ENCODE measurements around the gene KLRC1. TPM values are rescaled to one million over a fixed set of nuclear protein-coding genes. Genes with fewer than 3 reads are reported as not detected.
"Not testable (repeated sequence)": the region's sequence is repeated elsewhere in the genome, so short reads cannot be mapped to it uniquely, and the experiment has no call there.

Gene KLRC1
- total RNA-seq, 1 donor from 2014 or later: not detected

DNA sequence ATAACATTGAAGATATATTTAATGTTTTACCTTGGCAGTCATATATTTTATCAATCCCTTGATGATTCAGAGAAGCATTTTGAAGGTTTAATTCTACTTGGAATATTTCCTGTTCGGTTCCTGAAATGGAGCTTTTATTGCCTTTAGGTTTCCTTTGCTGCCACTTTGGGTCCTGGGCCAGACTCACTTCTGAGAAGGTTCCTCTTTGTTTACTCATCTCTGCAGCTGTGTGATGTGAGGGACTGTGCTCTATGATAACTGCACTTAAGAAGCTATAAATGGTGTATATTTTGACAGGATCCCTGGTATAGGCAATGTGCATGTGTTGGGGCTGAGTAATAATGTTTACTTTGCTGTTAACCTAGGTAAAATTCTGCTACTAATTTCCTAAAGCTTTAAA lies 32.8 kb downstream of the KLRC1 start, which contains the start of gene KLRC3:
KLRC3 (minus strand) TSS at position 262 of the 400 bp plus-strand sequence; CDS start at position 217, 45 bp downstream.
- H3K27ac Mint-ChIP-seq (ENCODE audit: unreplicated experiment): peak within 1 kb of the TSS; percentile 36

DNA sequence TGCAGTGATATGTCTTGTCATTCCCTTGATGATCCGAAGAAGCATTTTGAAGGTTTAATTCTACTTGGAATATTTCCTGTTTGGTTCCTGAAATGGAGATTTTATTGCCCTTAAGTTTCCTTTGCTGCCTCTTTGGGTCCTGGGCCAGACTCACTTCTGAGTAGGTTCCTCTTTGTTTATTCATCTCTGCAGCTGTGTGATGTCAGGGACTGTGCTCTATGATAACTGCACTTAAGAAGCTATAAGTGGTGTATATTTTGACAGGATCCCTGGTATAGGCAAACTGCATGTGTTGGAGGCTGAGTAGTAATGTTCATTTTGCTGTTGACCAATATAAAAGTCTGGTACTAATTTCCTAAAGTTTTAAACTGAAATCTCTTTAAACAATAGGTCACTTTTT lies 43.8 kb downstream of the KLRC1 start, which contains the start of gene KLRC4:
KLRC4 (minus strand) TSS at position 366 of the 400 bp plus-strand sequence; CDS start at position 184, 182 bp downstream.
- H3K9me3 Mint-ChIP-seq (ENCODE audit: low read depth): peaks cover 8% of the 10 kb centered on the region
- H3K4me3 Mint-ChIP-seq (ENCODE audit: unreplicated experiment): no peak within 1 kb of the TSS
- H3K27ac Mint-ChIP-seq (ENCODE audit: unreplicated experiment): no peak within 1 kb of the TSS
- H3K27me3 Mint-ChIP-seq (ENCODE audit: low read depth): no peaks in the 10 kb centered on the region
- TF ChIP-seq, protein P1, sequence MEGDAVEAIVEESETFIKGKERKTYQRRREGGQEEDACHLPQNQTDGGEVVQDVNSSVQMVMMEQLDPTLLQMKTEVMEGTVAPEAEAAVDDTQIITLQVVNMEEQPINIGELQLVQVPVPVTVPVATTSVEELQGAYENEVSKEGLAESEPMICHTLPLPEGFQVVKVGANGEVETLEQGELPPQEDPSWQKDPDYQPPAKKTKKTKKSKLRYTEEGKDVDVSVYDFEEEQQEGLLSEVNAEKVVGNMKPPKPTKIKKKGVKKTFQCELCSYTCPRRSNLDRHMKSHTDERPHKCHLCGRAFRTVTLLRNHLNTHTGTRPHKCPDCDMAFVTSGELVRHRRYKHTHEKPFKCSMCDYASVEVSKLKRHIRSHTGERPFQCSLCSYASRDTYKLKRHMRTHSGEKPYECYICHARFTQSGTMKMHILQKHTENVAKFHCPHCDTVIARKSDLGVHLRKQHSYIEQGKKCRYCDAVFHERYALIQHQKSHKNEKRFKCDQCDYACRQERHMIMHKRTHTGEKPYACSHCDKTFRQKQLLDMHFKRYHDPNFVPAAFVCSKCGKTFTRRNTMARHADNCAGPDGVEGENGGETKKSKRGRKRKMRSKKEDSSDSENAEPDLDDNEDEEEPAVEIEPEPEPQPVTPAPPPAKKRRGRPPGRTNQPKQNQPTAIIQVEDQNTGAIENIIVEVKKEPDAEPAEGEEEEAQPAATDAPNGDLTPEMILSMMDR (IDR thresholded peaks at IDR 0.05): no peak
- no peak for DNase-seq (ENCODE audit: low spot score)
- no peaks in the 10 kb centered on the region for H3K36me3 Mint-ChIP-seq (ENCODE audit: low read depth)
- H3K4me1 Mint-ChIP-seq (ENCODE audit: low read depth): no peaks in the 10 kb centered on the region

More for the DNA sequence above, 32.8 kb downstream of the KLRC1 start, which contains the start of gene KLRC3:
- H3K4me1 Mint-ChIP-seq (ENCODE audit: low read depth); DNase-seq (ENCODE audit: low spot score); H3K27me3 Mint-ChIP-seq (ENCODE audit: low read depth); H3K4me3 Mint-ChIP-seq (ENCODE audit: unreplicated experiment); H3K36me3 Mint-ChIP-seq (ENCODE audit: low read depth); H3K9me3 Mint-ChIP-seq (ENCODE audit: low read depth): not testable (repeated sequence)

DNA sequence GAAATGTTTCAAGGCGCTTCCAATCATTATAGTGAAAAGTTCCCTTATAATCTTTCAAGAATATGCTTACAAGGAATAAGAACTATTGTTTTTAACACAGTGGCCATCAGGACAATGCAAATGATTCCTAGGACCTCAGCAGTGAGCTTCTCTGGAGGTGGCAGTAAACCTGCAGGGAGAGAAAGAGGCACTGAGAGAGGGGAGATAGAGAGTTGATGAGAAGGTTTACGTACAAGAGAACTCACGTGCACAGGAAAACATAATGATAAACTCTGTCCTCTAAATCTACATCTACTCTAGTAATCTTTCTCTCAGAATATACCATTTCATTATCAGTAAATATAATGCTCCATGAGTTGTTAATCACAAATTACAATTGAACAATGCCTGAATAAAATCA lies 44.3 kb downstream of the KLRC1 start:
- Mint-ChIP-seq H3K27ac (ENCODE audit: unreplicated experiment) (no peak overlapping the region), H3K36me3 (ENCODE audit: low read depth) (no peaks in the 10 kb centered on the region), H3K9me3 (ENCODE audit: low read depth) (peaks cover 8% of the 10 kb centered on the region), H3K27me3 (ENCODE audit: low read depth) (no peaks in the 10 kb centered on the region), H3K4me3 (ENCODE audit: unreplicated experiment) (no peak overlapping the region), H3K4me1 (ENCODE audit: low read depth) (no peaks in the 10 kb centered on the region)
- TF ChIP-seq, protein P1 (IDR thresholded peaks at IDR 0.05): no peak
- no peak for DNase-seq (ENCODE audit: low spot score)

DNA sequence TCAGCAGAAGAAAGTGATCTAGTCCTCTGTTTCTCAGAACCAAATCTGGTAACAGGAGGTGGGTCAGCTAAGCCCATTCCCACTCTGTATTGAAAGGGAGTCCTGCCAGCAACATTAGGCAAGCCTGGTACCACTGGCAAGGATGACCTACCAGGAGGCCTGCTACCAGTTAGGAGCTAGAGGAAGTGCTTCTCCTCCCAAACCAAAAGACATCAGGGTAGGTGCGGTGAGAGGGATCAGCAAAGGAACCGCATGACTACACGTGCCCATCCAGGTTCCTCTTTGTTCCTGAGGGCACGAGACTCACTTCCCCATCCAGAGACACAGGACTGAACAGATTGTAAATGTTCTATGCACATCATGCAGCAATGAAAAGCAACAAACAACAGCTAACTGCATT lies 46.5 kb downstream of the KLRC1 start:
- DNase-seq (ENCODE audit: low spot score): no peak
- Mint-ChIP-seq H3K27ac (ENCODE audit: unreplicated experiment) (no peak overlapping the region), H3K4me1 (ENCODE audit: low read depth) (no peaks in the 10 kb centered on the region), H3K9me3 (ENCODE audit: low read depth) (peaks cover 8% of the 10 kb centered on the region), H3K27me3 (ENCODE audit: low read depth) (no peaks in the 10 kb centered on the region), H3K36me3 (ENCODE audit: low read depth) (no peaks in the 10 kb centered on the region), H3K4me3 (ENCODE audit: unreplicated experiment) (no peak overlapping the region)
- TF ChIP-seq, protein P1 (IDR thresholded peaks at IDR 0.05): no peak

DNA sequence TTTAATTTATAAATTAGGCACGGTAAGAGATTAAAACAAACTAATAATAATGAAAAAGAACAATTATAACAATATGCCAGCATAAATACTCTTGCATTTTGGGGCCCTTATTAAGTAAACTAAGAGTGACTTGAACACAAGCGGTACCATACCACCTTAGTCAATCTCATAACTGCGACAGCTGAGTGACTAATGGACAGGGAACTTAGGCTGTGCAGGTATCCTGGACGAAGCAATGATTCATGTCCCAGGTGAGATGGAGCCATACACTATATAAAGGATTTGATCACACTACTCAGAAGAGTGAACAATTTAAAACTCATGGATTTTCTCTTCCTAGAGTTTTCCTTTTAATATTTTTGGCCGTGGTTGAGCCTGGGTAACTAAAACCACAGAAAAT lies 47.9 kb downstream of the KLRC1 start:
- DNase-seq (ENCODE audit: low spot score): no peak
- H3K4me1 Mint-ChIP-seq (ENCODE audit: low read depth): peaks cover 4% of the 10 kb centered on the region
- no peaks in the 10 kb centered on the region for H3K27me3 Mint-ChIP-seq (ENCODE audit: low read depth)
- no peaks in the 10 kb centered on the region for H3K36me3 Mint-ChIP-seq (ENCODE audit: low read depth)
- no peak overlapping the region for H3K27ac Mint-ChIP-seq (ENCODE audit: unreplicated experiment)
- peaks cover 8% of the 10 kb centered on the region for H3K9me3 Mint-ChIP-seq (ENCODE audit: low read depth)
- no peak overlapping the region for H3K4me3 Mint-ChIP-seq (ENCODE audit: unreplicated experiment)
- TF ChIP-seq, protein P1 (IDR thresholded peaks at IDR 0.05): no peak

DNA sequence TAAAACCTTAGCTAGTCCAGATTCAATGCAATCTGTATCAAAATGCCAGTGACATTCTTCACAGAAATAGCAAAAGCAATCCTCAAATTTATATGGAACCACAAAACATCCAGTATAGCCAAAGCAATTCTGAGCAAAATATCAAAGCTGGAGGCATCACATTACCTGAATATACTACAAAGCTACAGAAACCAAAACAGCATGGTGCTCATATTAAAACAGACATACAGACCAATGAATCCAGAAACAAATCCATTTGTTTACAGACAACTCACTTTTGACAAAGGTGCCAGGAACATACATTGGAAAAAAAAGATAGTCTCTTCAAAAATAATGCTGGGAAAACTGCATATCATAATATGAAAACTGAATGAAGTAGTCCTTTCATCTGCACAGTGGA lies 48.4 kb downstream of the KLRC1 start:
- no peak overlapping the region for H3K4me3 Mint-ChIP-seq (ENCODE audit: unreplicated experiment)
- H3K27ac Mint-ChIP-seq (ENCODE audit: unreplicated experiment): no peak overlapping the region
- TF ChIP-seq, protein P1 (IDR thresholded peaks at IDR 0.05): no peak
- H3K36me3 Mint-ChIP-seq (ENCODE audit: low read depth): no peaks in the 10 kb centered on the region
- no peak for DNase-seq (ENCODE audit: low spot score)
- H3K4me1 Mint-ChIP-seq (ENCODE audit: low read depth): peaks cover 4% of the 10 kb centered on the region
- H3K27me3 Mint-ChIP-seq (ENCODE audit: low read depth): no peaks in the 10 kb centered on the region
- peaks cover 8% of the 10 kb centered on the region for H3K9me3 Mint-ChIP-seq (ENCODE audit: low read depth)
